22Rv1 (cell line): ENCODE results near the gene HLA-DQA1.

ENCODE experiments used
- H3K27ac ChIP-seq: fragments of 450-650 bp; 2 replicates; pipeline ENCODE4 v1.5.1; 2017
- ZFX ChIP-seq: fragments of 450-650 bp; IDR thresholded peaks from 2 replicates; pipeline ENCODE4 v1.6.1; 2017; ENCODE audit warnings: antibody characterized with exemption, borderline replicate concordance
- TF ChIP-seq, protein P1 (sequence below): fragments of 450-650 bp; IDR thresholded peaks from 2 replicates; pipeline ENCODE4 v1.5.1; 2017; ENCODE audit warnings: mild to moderate bottlenecking

Gene HLA-DQA1

DNA sequence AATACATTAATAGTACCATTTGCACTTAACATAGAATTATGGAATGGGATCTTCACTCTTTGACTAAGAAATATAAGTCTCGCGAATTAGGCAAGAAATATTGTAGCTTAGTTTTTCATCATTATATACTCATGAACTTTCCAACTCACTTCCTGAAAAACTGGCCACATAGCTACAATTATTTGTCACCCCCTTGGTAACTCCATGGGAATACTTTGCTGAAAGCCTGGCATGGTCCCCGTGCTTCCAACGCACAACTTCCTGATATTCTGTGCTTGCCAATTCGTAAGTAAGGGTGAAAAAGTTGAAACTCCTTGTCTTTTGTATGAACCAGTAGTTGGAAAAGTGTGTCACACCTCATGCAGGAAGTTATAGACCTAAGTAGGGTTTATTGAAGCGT is 23.7 kb upstream of the HLA-DQA1 start:
- TF ChIP-seq ZFX = no peak
- TF ChIP-seq, protein P1, sequence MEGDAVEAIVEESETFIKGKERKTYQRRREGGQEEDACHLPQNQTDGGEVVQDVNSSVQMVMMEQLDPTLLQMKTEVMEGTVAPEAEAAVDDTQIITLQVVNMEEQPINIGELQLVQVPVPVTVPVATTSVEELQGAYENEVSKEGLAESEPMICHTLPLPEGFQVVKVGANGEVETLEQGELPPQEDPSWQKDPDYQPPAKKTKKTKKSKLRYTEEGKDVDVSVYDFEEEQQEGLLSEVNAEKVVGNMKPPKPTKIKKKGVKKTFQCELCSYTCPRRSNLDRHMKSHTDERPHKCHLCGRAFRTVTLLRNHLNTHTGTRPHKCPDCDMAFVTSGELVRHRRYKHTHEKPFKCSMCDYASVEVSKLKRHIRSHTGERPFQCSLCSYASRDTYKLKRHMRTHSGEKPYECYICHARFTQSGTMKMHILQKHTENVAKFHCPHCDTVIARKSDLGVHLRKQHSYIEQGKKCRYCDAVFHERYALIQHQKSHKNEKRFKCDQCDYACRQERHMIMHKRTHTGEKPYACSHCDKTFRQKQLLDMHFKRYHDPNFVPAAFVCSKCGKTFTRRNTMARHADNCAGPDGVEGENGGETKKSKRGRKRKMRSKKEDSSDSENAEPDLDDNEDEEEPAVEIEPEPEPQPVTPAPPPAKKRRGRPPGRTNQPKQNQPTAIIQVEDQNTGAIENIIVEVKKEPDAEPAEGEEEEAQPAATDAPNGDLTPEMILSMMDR = no peak
- no peak overlapping the region for H3K27ac ChIP-seq

DNA sequence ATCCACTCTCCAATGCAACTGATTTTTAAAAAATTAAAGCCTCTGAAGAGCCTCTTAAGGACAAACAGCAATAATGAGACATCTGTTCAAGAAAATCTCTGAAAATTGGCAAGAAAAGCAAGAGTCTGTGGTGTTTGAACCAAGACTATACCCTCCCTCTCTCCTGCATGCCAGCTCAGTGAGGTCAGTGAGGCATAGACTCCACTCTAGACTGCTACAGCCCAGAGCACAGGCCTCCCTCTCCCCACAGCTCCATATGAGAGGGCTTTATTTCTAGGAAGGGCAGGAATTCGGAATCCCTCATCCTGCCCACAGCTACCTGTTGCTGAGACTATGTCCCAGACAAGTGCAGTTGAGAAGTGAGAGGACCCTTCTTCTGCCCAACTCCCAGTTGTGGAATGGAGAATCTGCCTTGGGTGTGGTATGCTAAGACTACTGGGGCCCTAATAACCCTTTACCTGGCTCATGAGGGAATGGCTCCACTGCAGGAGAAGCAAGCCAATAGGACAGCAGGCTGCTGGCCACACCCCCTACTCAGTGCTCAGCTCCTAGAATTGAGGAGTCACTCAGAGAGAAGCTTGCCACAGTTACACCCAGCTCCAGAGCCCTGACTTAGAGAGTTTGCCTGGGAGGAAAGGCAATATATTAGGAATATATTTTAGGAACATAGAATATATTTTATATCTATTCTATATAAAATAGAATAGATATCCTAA is 22.7 kb upstream of the HLA-DQA1 start:
- no peak overlapping the region for H3K27ac ChIP-seq
- TF ChIP-seq, protein P1 = no peak
- TF ChIP-seq ZFX = no peak

DNA sequence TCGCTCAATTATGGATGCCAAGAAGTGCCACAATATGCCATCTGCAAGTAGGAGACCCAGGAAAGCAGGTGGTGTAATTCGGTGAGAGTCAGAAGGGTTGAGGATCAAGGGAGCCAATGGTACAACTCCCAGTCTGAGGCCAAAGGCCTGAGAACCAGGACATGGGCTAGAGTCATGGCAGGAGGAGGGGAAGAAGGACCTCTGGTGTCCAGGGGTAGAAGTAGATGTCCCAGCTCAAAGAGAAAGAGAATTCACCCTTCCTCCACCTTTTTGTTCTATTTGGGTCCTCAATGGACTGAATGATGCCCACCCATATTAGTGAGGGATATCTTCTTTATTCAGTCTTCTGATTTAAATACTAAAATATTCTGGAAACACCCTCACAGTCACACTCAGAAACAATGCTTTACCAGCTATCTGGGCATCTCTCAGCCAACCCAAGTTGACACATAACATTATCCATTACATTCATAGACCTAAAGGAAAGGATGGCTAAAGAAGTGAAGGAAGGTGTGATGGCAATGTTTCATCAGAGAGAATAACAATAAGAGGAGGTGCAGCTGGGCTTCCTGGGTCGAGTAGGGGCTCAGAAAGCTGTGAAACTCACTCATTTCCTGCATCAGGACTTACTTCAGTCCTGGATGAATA is 21.2 kb upstream of the HLA-DQA1 start:
- TF ChIP-seq, protein P1 = no peak
- TF ChIP-seq ZFX = no peak
- no peak overlapping the region for H3K27ac ChIP-seq

DNA sequence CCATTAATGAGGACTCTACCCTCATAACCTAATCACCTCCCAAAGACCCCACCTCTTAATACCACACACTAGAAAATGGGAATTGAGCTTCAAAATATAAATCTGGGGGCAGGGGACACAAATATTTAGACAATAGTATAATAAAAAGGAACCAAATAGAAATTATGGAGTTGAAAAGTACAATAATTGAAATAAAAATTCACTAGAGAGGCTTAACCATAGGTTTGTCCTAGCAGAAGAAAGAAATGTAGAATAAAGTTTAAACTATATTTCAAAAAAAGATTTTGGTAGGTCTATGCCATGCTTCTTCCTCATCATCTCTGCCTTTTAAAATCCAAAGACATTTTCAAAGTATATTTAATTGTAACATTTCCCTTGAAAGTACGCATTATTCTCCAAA is 19.5 kb upstream of the HLA-DQA1 start:
- no peak overlapping the region for H3K27ac ChIP-seq
- TF ChIP-seq ZFX = no peak
- TF ChIP-seq, protein P1 = no peak

DNA sequence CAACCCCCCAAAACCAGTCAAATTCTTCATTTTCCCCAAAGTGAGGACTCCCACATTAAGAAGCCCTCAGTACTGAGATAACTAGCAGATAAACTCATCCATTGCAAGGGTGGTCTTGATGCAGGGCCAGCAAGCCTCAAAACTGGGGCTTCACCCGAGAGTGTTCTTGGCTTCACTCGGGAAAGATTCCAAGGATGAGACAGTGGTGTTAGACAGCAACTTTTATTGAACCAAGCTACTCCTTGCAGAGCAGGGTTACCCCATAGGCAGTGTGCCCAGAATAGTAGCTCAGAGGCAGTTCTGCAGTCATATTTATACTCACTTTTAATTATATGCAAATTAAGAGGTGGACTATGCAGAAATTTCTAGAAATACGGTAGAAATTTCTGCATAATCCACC is 15.8 kb upstream of the HLA-DQA1 start:
- TF ChIP-seq, protein P1 = no peak
- TF ChIP-seq ZFX = no peak
- H3K27ac ChIP-seq = no peak overlapping the region

DNA sequence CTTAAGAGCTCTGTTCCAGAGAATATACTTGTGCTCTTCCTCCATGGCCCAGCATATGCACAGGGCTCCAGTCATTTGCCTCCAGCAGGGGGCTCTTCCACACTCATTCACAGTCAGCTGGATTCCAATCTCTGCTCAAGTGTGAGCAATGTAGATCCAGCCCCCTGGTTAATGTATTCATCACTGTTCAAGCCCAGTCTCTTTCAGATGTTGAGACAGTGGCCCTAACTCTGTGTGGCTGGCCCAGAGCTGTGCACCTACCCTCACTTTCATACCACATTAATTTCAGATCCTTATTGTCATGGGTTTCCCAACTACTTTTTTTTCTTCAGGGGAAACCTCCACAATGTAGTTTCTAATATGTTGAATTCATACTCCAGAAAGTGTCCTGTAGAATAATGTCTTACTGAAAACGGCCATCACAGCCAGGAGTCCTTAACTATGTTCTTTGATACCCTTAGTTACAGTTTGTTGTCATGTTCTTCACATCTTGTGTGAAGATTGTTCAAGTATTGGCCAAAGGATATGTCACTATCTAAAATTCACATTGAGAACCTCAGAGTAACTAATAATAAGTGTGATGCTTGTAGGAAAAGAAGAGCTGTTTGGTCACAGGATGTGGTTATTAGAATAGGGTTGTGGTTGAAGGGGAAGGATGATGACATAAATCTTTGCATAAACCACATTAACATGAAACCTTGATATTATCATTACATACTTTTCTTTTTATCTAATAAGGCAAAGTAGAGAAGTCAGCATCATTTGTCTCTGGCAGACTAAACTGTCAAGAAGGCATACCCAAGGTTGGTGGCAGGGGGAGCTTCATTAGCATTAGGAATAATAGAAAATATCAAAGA is 14.4 kb upstream of the HLA-DQA1 start:
- H3K27ac ChIP-seq = no peak overlapping the region
- TF ChIP-seq, protein P1 = peak; percentile 45
- TF ChIP-seq ZFX = no peak
